ENCODE data around the gene CABS1. TPM values are rescaled to one million over a fixed set of nuclear protein-coding genes. Genes with fewer than 3 reads are reported as not detected.

Gene CABS1
- not detected in 2 replicates for total RNA-seq

GRCh38 chr4:70334681-70335080, at the start of gene CABS1:
Gene CABS1, plus strand, starts transcription at chr4:70334981. Its CDS starts 59 bp downstream, at chr4:70335040.

DNA sequence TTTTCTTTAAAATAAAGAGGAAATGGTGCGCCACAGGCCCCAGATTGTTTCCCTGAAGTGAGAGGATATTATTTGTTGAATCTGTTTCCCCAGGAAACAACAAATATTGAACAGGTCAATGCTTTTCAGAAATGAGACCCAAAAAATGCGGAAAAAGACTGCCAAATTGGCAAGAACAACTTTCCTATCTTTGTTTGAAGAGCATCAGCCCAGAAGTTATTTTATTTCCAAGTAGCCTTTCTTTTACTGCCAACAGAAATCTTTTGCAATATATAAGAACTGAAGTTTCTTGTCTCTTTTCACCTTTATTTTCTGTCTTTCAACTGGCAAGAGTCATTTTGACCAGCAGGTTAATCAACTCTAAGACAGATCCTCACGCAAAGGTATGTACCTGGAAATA, 25.7 kb downstream of the CABS1 start, which contains the start of gene SMR3A:
SMR3A (plus strand) TSS at position 301 of the 400 bp plus-strand sequence. CDS start 1,356 bp downstream, outside the sequence.

GRCh38 chr4:70382691-70383181, 48.0 kb downstream of the CABS1 start, which contains the start of gene SMR3B:
Gene SMR3B, plus strand, starts transcription at chr4:70383131. Its CDS starts 1,380 bp downstream, at chr4:70384511.

Other genes with a start within 250 kb of the CABS1 start
- gene PRR27, start 180.7 kb upstream of the CABS1 start, total RNA-seq: not detected in 2 replicates
- gene ODAM, start 139.3 kb upstream of the CABS1 start, total RNA-seq: not detected in 2 replicates
- gene FDCSP, start 108.9 kb upstream of the CABS1 start, total RNA-seq: not detected in 2 replicates
- gene CSN3, start 92.4 kb upstream of the CABS1 start, total RNA-seq: not detected in 2 replicates
- not detected in 2 replicates for gene SMR3A, start 25.8 kb downstream of the CABS1 start, total RNA-seq
- not detected in 2 replicates for gene SMR3B, start 48.1 kb downstream of the CABS1 start, total RNA-seq
- gene OPRPN, start 63.0 kb downstream of the CABS1 start, total RNA-seq: not detected in 2 replicates
- gene MUC7, start 137.2 kb downstream of the CABS1 start, total RNA-seq: not detected in 2 replicates
- not detected in 2 replicates for gene AMTN, start 183.6 kb downstream of the CABS1 start, total RNA-seq